HL-60 (cell line): Measurements from ENCODE around the gene NR5A1.

ENCODE experiments used
- DNase-seq, 2 experiments: peaks; one replicate each; pipeline ENCODE4 v3.0.0-alpha.2; 2010 to 2020; ENCODE audit warnings: low read depth in 1 of 2, low spot score in 1 of 2
- H3K27ac ChIP-seq: fragments of 250-450 bp; sonication (Bioruptor Pico); replicated peaks from 2 replicates; pipeline ENCODE4 v1.5.1; 2020; ENCODE audit warnings: mild to moderate bottlenecking, moderate library complexity
- H3K27me3 ChIP-seq: fragments of 250-450 bp; sonication (Bioruptor Pico); 2 replicates; pipeline ENCODE4 v1.5.1; 2021; ENCODE audit warnings: mild to moderate bottlenecking, moderate library complexity; ENCODE audit not compliant: insufficient read depth, poor library complexity, severe bottlenecking
- H3K4me3 ChIP-seq: replicated peaks from 2 replicates; pipeline ENCODE4 v1.5.1; 2011; ENCODE audit warnings: mild to moderate bottlenecking, control low read depth, low read length; ENCODE audit not compliant: insufficient read depth
- GABPA ChIP-seq: IDR thresholded peaks from 2 replicates; pipeline ENCODE4 v1.6.1; 2012; ENCODE audit warnings: low read depth
- POLR2AphosphoS5 ChIP-seq: IDR thresholded peaks from 2 replicates; pipeline ENCODE4 v1.6.1; 2012; ENCODE audit warnings: low read depth
- REST ChIP-seq: IDR thresholded peaks from 2 replicates; pipeline ENCODE4 v1.6.1; 2012; ENCODE audit warnings: low read depth; ENCODE audit not compliant: insufficient replicate concordance
- SPI1 ChIP-seq: IDR thresholded peaks from 2 replicates; pipeline ENCODE4 v1.6.1; 2012; ENCODE audit warnings: low read depth, mild to moderate bottlenecking, borderline replicate concordance
- TF ChIP-seq, protein P1 (sequence below): IDR thresholded peaks from one replicate; pipeline ENCODE4 v1.5.1; 2011; ENCODE audit warnings: low read length, control low read depth, inconsistent platforms; ENCODE audit not compliant: insufficient read depth

Gene NR5A1

GRCh38 chr9:124498040-124498439 lies 9.2 kb downstream of the NR5A1 start:
- no peak overlapping the region for H3K4me3 ChIP-seq
- TF ChIP-seq REST: no peak
- TF ChIP-seq, protein P1, sequence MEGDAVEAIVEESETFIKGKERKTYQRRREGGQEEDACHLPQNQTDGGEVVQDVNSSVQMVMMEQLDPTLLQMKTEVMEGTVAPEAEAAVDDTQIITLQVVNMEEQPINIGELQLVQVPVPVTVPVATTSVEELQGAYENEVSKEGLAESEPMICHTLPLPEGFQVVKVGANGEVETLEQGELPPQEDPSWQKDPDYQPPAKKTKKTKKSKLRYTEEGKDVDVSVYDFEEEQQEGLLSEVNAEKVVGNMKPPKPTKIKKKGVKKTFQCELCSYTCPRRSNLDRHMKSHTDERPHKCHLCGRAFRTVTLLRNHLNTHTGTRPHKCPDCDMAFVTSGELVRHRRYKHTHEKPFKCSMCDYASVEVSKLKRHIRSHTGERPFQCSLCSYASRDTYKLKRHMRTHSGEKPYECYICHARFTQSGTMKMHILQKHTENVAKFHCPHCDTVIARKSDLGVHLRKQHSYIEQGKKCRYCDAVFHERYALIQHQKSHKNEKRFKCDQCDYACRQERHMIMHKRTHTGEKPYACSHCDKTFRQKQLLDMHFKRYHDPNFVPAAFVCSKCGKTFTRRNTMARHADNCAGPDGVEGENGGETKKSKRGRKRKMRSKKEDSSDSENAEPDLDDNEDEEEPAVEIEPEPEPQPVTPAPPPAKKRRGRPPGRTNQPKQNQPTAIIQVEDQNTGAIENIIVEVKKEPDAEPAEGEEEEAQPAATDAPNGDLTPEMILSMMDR: no peak
- no peak for TF ChIP-seq POLR2AphosphoS5
- TF ChIP-seq GABPA: no peak
- TF ChIP-seq SPI1: no peak
- H3K27ac ChIP-seq: no peak overlapping the region
- peaks cover 11% of the 10 kb centered on the region for H3K27me3 ChIP-seq
- DNase-seq: no peak

- TF ChIP-seq REST (no peak), GABPA (no peak), SPI1 (no peak), POLR2AphosphoS5 (no peak)
- TF ChIP-seq, protein P1: no peak
- Histone ChIP-seq H3K27ac (no peak overlapping the region), H3K27me3 (peaks cover 6% of the 10 kb centered on the region), H3K4me3 (no peak overlapping the region)
- DNase-seq: no peak
Measured at GRCh38 chr9:124497441-124497840, 9.8 kb downstream of the NR5A1 start.

- Histone ChIP-seq H3K4me3 (no peak overlapping the region), H3K27me3 (peaks cover 4% of the 10 kb centered on the region), H3K27ac (no peak overlapping the region)
- TF ChIP-seq SPI1 (no peak), POLR2AphosphoS5 (no peak), GABPA (no peak), REST (no peak)
- TF ChIP-seq, protein P1: no peak
- no peak for DNase-seq
Measured at GRCh38 chr9:124496463-124496862, 10.7 kb downstream of the NR5A1 start.
